G401 (cell line): Measurements from ENCODE around the gene MATN3. TPM values are rescaled to one million over a fixed set of nuclear protein-coding genes. Genes with fewer than 3 reads are reported as not detected.

ENCODE experiments used
- DNase-seq: peaks from one replicate; pipeline ENCODE4 v3.0.0-alpha.2; 2015; ENCODE audit warnings: low spot score
- in situ Hi-C: cut with HindIII; loops from 2 replicates; pipeline ENCODE4 v1.10.0; 2016; ENCODE audit warnings: low sequenced_read_pairs, mixed read lengths
- total RNA-seq: library from RNA; depleted of rRNA; stranded (reverse); fragments of >200 nt; shearing (Covaris generic); gene quantifications from 2 replicates; pipeline ENCODE4 v1.2.3, GENCODE V29; 2014; rRNA removed

The MATN3 gene
- total RNA-seq, 1 experiment from 2014 or later: not detected

DNA sequence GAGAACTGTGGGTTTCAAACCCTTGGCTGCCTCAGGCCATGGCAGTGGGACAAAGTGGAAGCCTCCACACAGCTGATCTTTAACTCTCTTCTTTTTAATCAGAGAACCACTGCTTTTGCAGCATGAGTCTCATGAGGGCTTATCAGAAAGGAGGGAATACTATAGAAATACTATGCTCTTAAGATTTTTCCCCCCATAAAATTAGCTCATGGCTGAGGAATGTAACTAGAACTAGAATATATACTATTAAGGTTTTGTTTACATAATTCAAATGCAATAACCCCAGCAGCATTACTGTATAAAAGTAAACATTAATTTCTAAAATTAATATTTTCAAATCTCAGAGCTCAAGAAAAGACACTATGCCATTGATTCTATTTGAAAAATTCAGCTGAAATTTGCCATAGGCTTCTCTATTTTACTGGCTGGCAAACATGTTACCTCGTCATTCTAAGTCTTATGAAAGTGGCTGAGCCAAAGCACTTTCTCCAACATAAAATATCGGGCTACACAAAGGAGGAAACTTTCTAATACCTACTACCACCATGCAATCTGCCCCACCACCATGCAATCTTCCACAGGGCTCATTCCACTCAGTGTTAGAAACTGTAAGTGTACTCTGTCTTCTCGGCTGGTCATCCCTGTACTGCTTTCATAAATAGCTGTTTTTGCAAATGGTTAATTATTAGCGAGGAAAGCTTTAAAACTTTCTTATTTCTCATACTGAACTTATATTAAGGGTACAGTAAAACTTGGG, 65.1 kb downstream of the MATN3 start:
- in situ Hi-C loops: no loop called here
- no peak for DNase-seq

DNA sequence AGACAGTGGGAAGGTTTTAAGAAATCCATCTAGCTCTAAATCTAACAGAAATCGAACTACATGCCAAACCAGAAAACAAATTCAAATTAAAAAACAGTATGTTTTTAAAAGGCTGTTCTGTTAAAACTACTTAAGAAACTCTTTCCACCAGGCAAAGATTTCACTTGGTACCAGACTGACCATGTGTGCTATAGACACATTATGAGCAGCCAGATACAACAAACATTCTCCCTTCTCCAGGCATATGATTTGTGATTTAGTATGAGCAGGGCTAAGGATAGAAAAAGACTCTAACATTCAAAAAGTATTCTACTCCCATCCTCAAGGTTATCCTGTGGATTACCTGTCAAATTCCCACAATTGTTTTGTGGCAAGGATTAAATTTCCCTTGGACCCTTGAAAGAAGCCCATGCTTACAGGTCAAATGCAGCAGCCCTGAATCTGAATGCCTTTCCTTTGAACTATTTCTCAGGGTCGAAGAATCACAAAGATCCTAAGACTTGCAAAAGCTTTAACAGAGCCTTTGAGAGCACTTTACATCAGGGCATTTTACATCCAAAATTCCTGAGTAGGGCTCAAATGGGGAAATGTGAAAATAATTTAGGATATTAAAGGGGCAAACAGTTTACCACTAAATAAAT, 68.1 kb downstream of the MATN3 start:
- DNase-seq: no peak
- in situ Hi-C loops: no loop called here

DNA sequence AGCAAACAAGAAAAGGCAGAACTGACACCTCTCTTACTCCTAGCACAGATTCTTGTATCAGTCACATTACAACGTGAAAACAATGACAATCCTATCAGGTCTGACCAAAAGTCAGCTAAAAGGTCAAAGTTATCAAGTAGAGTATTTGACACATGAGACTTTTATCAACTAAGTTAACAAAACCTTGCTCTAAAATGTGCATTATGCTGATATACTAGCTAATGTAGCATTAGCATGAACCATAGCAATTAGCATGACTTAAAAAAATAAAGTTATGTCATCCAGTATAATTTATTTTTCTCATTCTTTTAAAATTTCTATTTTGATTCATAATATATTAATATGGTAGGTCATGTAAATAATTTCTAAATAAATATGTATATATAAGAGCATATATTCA, 69.3 kb downstream of the MATN3 start:
- in situ Hi-C loops: no loop called here

DNA sequence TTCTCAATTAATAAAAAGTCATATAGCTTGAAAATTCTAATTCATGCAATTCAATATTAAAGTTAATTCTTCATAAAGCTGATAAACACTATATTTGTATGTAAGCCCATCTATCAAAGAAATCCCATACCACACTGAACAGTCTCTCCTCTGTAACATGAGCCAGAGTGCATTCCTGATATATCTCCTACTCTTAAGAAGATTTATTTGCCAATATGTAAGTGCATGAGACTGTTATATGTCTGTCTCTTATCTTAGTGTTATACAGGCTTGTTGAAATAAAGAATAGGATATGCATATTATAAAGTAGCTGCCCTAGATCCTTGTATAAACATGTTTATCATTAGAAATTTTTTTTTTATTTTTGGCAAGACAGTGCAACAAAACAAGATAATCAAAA, 70.3 kb downstream of the MATN3 start:
- no peak for DNase-seq
- in situ Hi-C loops: no loop called here

More for the DNA sequence above, 69.3 kb downstream of the MATN3 start:
- no peak for DNase-seq

Other genes with a start within 250 kb of the MATN3 start
- 8.9 and 9.0 TPM in 2 replicates for gene TTC32, start 110.7 kb downstream of the MATN3 start, total RNA-seq
- 16.7 and 22.8 TPM in 2 replicates for gene WDR35, start 22.6 kb downstream of the MATN3 start, total RNA-seq
- gene LAPTM4A, start 39.0 kb upstream of the MATN3 start, total RNA-seq: 82.0 and 98.8 TPM in 2 replicates
- 37.4 and 45.5 TPM in 2 replicates for gene SDC1, start 212.5 kb upstream of the MATN3 start, total RNA-seq